IMR-90 (cell line): ENCODE measurements around the gene CDC73. TPM values are rescaled to one million over a fixed set of nuclear protein-coding genes. Genes with fewer than 3 reads are reported as not detected.

Source experiments
- ATAC-seq: fragments of 200-7000 bp; cut with Tn5 transposase; 2 replicates; pipeline ENCODE4 v1.9.1; 2020; ENCODE audit warnings: low read depth, mild to moderate bottlenecking, moderate library complexity
- BruUV-seq: library from RNA; stranded (reverse); fragments of 400-500 nt; replicated peaks from 2 replicates; lab custom pipeline; 2021; lab: Mats Ljungman, UMichigan
- CTCF ChIA-PET: fragments of 300-600 bp; formaldehyde crosslinking; extraction: SDS; loops from one replicate; lab custom pipeline; 2021; ENCODE audit warnings: antibody characterized with exemption; lab: Yijun Ruan, JAX
- POLR2A ChIA-PET: fragments of 300-600 bp; sonication (Branson Sonifier 250); formaldehyde crosslinking; loops from one replicate; lab custom pipeline; 2022; ENCODE audit warnings: antibody characterized with exemption; ENCODE audit not compliant: unreplicated experiment; lab: Charles Lee
- DNase-seq: peaks from one replicate; pipeline ENCODE4 v3.0.0; 2013
- H2AFZ ChIP-seq: replicated peaks from 2 replicates; pipeline ENCODE3; 2013; ENCODE audit warnings: low read length, mild to moderate bottlenecking; ENCODE audit not compliant: poor library complexity
- H2AK5ac ChIP-seq: 2 replicates; pipeline ENCODE4 v1.6.1; 2013; ENCODE audit warnings: low read depth, low read length, inconsistent platforms
- H2AK9ac ChIP-seq: replicated peaks from 2 replicates; pipeline ENCODE3; 2013; ENCODE audit warnings: mild to moderate bottlenecking, low read depth, low read length, moderate library complexity; ENCODE audit not compliant: poor library complexity
- H2BK120ac ChIP-seq: 2 replicates; pipeline ENCODE4 v1.6.1; 2013; ENCODE audit warnings: low read depth, low read length, inconsistent platforms
- H2BK15ac ChIP-seq: 3 replicates; pipeline ENCODE4 v1.6.1; 2013; ENCODE audit warnings: low read depth, low read length, inconsistent platforms
- H2BK20ac ChIP-seq: 2 replicates; pipeline ENCODE4 v1.6.1; 2013; ENCODE audit warnings: low read depth, mild to moderate bottlenecking, inconsistent platforms, low read length, moderate library complexity
- H2BK5ac ChIP-seq: 2 replicates; pipeline ENCODE4 v1.6.1; 2013; ENCODE audit warnings: mild to moderate bottlenecking, low read depth, low read length, inconsistent platforms; ENCODE audit not compliant: poor library complexity, severe bottlenecking
- H3K14ac ChIP-seq: replicated peaks from 2 replicates; pipeline ENCODE4 v1.6.1; 2013; ENCODE audit warnings: low read depth, low read length, inconsistent platforms
- H3K18ac ChIP-seq: 2 replicates; pipeline ENCODE4 v1.6.1; 2013; ENCODE audit warnings: low read depth, low read length, control low read depth
- H3K23ac ChIP-seq: 2 replicates; pipeline ENCODE4 v1.6.1; 2013; ENCODE audit warnings: low read depth, low read length, inconsistent platforms
- H3K27ac ChIP-seq: 2 replicates; pipeline ENCODE4 v1.5.1; 2013; ENCODE audit warnings: mild to moderate bottlenecking, control low read depth, low read length; ENCODE audit not compliant: insufficient read depth
- H3K27me3 ChIP-seq: 2 replicates; pipeline ENCODE4 v1.6.1; 2013; ENCODE audit warnings: low read length; ENCODE audit not compliant: control insufficient read depth, insufficient read depth
- H3K36me3 ChIP-seq: 2 replicates; pipeline ENCODE4 v1.6.1; 2013; ENCODE audit warnings: low read length, mixed read lengths; ENCODE audit not compliant: control insufficient read depth, insufficient read depth
- H3K4ac ChIP-seq: 2 replicates; pipeline ENCODE4 v1.6.1; 2013; ENCODE audit warnings: low read depth, low read length, inconsistent platforms
- H3K4me1 ChIP-seq: 2 replicates; pipeline ENCODE4 v1.6.1; 2013; ENCODE audit warnings: low read length, mixed read lengths; ENCODE audit not compliant: control insufficient read depth, insufficient read depth
- H3K4me2 ChIP-seq: 2 replicates; pipeline ENCODE4 v1.6.1; 2013; ENCODE audit warnings: low read depth, mild to moderate bottlenecking, control low read depth, low read length, moderate library complexity
- H3K4me3 ChIP-seq: 2 replicates; pipeline ENCODE4 v1.5.1; 2013; ENCODE audit warnings: low read depth, mild to moderate bottlenecking, control low read depth, low read length, moderate library complexity; ENCODE audit not compliant: insufficient read depth
- H3K56ac ChIP-seq: 2 replicates; pipeline ENCODE4 v1.6.1; 2013; ENCODE audit warnings: low read length, inconsistent platforms; ENCODE audit not compliant: insufficient read depth; ENCODE audit errors: extremely low read depth
- H3K79me1 ChIP-seq, 2 experiments: 2 replicates each; pipeline ENCODE4 v1.6.1; 2013; ENCODE audit warnings: low read length in 2 of 2, inconsistent platforms in 1 of 2, low read depth in 1 of 2
- H3K9ac ChIP-seq: 2 replicates; pipeline ENCODE4 v1.6.1; 2013; ENCODE audit warnings: low read depth, low read length, control low read depth
- H3K9me1 ChIP-seq: 2 replicates; pipeline ENCODE4 v1.6.1; 2013; ENCODE audit warnings: low read length, inconsistent platforms; ENCODE audit not compliant: insufficient read depth
- H3K9me3 ChIP-seq: 2 replicates; pipeline ENCODE4 v1.6.1; 2013; ENCODE audit warnings: low read length; ENCODE audit not compliant: control insufficient read depth, insufficient read depth
- H4K20me1 ChIP-seq: 2 replicates; pipeline ENCODE4 v1.6.1; 2013; ENCODE audit warnings: low read length, inconsistent platforms; ENCODE audit not compliant: insufficient read depth
- H4K5ac ChIP-seq: 2 replicates; pipeline ENCODE4 v1.6.1; 2013; ENCODE audit warnings: mild to moderate bottlenecking, low read depth, low read length, control low read depth
- H4K8ac ChIP-seq, 2 experiments: 2 replicates each; pipeline ENCODE4 v1.6.1; 2013; ENCODE audit warnings: low read depth in 2 of 2, low read length in 2 of 2, control low read depth in 1 of 2, inconsistent platforms in 1 of 2
- H4K91ac ChIP-seq: 2 replicates; pipeline ENCODE4 v1.6.1; 2013; ENCODE audit warnings: low read depth, low read length, inconsistent platforms; ENCODE audit not compliant: insufficient read depth
- BHLHE40 ChIP-seq: fragments of 150-350 bp; IDR thresholded peaks from 2 replicates; pipeline ENCODE4 v1.6.1; 2016; ENCODE audit warnings: mild to moderate bottlenecking, low read depth, low read length
- CHD1 ChIP-seq: IDR thresholded peaks from 2 replicates; pipeline ENCODE4 v1.6.1; 2012; ENCODE audit warnings: low read depth, low read length, improper control_type of control experiment
- CTCF ChIP-seq: conservative IDR thresholded peaks from 2 replicates; pipeline ENCODE4 v1.5.1; 2012; ENCODE audit warnings: mild to moderate bottlenecking, low read depth, low read length, improper control_type of control experiment
- ELK1 ChIP-seq: fragments of 150-350 bp; IDR thresholded peaks from 2 replicates; pipeline ENCODE4 v1.6.1; 2016; ENCODE audit warnings: low read depth, mild to moderate bottlenecking, low read length, moderate library complexity, borderline replicate concordance
- FOS ChIP-seq: fragments of 150-350 bp; IDR thresholded peaks from 2 replicates; pipeline ENCODE4 v1.6.1; 2016; ENCODE audit warnings: low read depth, low read length
- MAZ ChIP-seq: IDR thresholded peaks from 2 replicates; pipeline ENCODE4 v1.6.1; 2012; ENCODE audit warnings: low read depth, mild to moderate bottlenecking, low read length, improper control_type of control experiment, moderate library complexity, borderline replicate concordance
- MXI1 ChIP-seq: IDR thresholded peaks from 2 replicates; pipeline ENCODE4 v1.6.1; 2012; ENCODE audit warnings: low read depth, mild to moderate bottlenecking, low read length, moderate library complexity, borderline replicate concordance
- RAD21 ChIP-seq: IDR thresholded peaks from 2 replicates; pipeline ENCODE4 v1.6.1; 2012; ENCODE audit warnings: low read length, improper control_type of control experiment
- RCOR1 ChIP-seq: IDR thresholded peaks from 2 replicates; pipeline ENCODE4 v1.6.1; 2012; ENCODE audit warnings: mild to moderate bottlenecking, low read length, improper control_type of control experiment; ENCODE audit not compliant: insufficient replicate concordance
- USF2 ChIP-seq: fragments of 150-350 bp; IDR thresholded peaks from 2 replicates; pipeline ENCODE4 v1.6.1; 2017; ENCODE audit warnings: mild to moderate bottlenecking, antibody characterized with exemption, low read length, low read depth
- WGBS, 2 experiments: methylation state at CpG; one replicate each; pipeline versions ENCODE4 v1.1.5 to v1.1.7; 2013; ENCODE audit warnings: missing lambda C conversion rate in 2 of 2; ENCODE audit not compliant: insufficient read length in 1 of 2; ENCODE audit errors: extremely low coverage in 2 of 2; 5-methylcytosine and 5-hydroxymethylcytosine counted together
- dilution Hi-C: fragments of 300-500 bp; cut with HindIII; formaldehyde crosslinking; loops from one replicate; pipeline ENCODE4 v1.14.3; 2018; ENCODE audit warnings: low sequenced_read_pairs; ENCODE audit not compliant: unreplicated experiment
- in situ Hi-C: fragments of 300-500 bp; cut with MboI; formaldehyde crosslinking; loops from 3 replicates; pipeline ENCODE4 v1.14.3; 2019; ENCODE audit warnings: low sequenced_read_pairs, inconsistent platforms, mixed read lengths
- intact Hi-C: fragments of 100-400 bp; cut with micrococcal nuclease; formaldehyde crosslinking; loops from 2 replicates; pipeline ENCODE4 v1.10.0; 2022
- polyA plus RNA-seq, 3 experiments: library from polyadenylated mRNA; depleted of rRNA; stranded (reverse); fragments of >200 nt; gene quantifications; 2 replicates each; pipeline ENCODE4 v1.2.3, GENCODE V29; 2012; ENCODE audit warnings: low replicate concordance in 1 of 3
- total RNA-seq: library from RNA; depleted of rRNA; stranded (reverse); fragments of >200 nt; gene quantifications from 2 replicates; pipeline ENCODE4 v1.2.3, GENCODE V29; 2012

CDC73 gene
- total and polyA plus RNA-seq, 2 of the 4 experiments (the other 2 are of a cell fraction): 22.1 to 29.6 TPM

GRCh38 chr1:193185901-193186731 is 64.3 kb downstream of the CDC73 start, which contains the start of gene B3GALT2:
B3GALT2 (minus strand) TSS chr1:193186613; CDS start chr1:193181562, 5,051 bp downstream.
- no peaks in the 10 kb centered on the region for H3K9me1 ChIP-seq
- peak within 1 kb of the TSS; percentile 73 for H3K56ac ChIP-seq
- H3K4me2 ChIP-seq: peak within 1 kb of the TSS; percentile 99
- 60% methylated on average over 1 of the region's 13 CpGs; no CpG with 5 or more reads in 1 of the 2 experiments for WGBS, 2 experiments
- H4K91ac ChIP-seq: peak within 1 kb of the TSS; percentile 46
- peak; percentile 53 for ATAC-seq
- dilution Hi-C loops: no loop called here
- H3K14ac ChIP-seq: peak within 1 kb of the TSS; percentile 68
- peak within 1 kb of the TSS; percentile 8; the same call in 1 of the 3 replicates for H2BK15ac ChIP-seq
- peaks cover 7% of the 10 kb centered on the region for H3K4me1 ChIP-seq
- peak within 1 kb of the TSS; percentile 75 for H3K23ac ChIP-seq
- BruUV-seq: TSS peak; percentile 95
- peaks cover 7% of the 10 kb centered on the region; the same call in 1 of the 2 replicates for H4K20me1 ChIP-seq
- peak within 1 kb of the TSS; percentile 86 for H3K9ac ChIP-seq
- H2AK5ac ChIP-seq: peak within 1 kb of the TSS; percentile 3; the same call in 1 of the 2 replicates
- no peaks in the 10 kb centered on the region for H3K9me3 ChIP-seq
- H2BK20ac ChIP-seq: peak within 1 kb of the TSS; percentile 23; the same call in 1 of the 2 replicates
- ChIA-PET POLR2A (interaction anchor here (0.6 to 0.7 kb wide), 2 partner anchors 110 to 150 kb away, joined by 3 to 4 read pairs; no protein-coding TSS in a partner anchor), CTCF (interaction anchor here (0.6 kb wide), 2 partner anchors 44 to 63 kb away, joined by 3 read pairs; no protein-coding TSS in a partner anchor)
- in situ Hi-C loops: loop anchor here (25.0 kb wide), 2 partner anchors 376 to 1101 kb away; no protein-coding TSS in a partner anchor
- intact Hi-C loops: loop anchor here (2.0 to 10.0 kb wide), 4 partner anchors 221 to 959 kb away; no protein-coding TSS in a partner anchor
- no peaks in the 10 kb centered on the region for H3K27me3 ChIP-seq
- H3K27ac ChIP-seq: peak within 1 kb of the TSS; percentile 81; the same call in 1 of the 2 replicates
- TF ChIP-seq FOS: no peak
- no peak for TF ChIP-seq CHD1
- TF ChIP-seq RCOR1: no peak
- no peak for TF ChIP-seq BHLHE40
- 0 out of 2 replicates have a peak, but pooled peaks have one; percentile 57 for TF ChIP-seq MXI1
- no peak for TF ChIP-seq CTCF
- no peak for TF ChIP-seq ELK1
- TF ChIP-seq RAD21: no peak
- TF ChIP-seq MAZ: no peak
- TF ChIP-seq USF2: peak; percentile 28; the same call in 1 of the 2 replicates
- no peaks in the 10 kb centered on the region for H3K36me3 ChIP-seq
- peaks cover 0 to 40% of the 10 kb centered on the region in 2 experiments; a peak in 2 of 4 replicates for H3K79me1 ChIP-seq
- peak within 1 kb of the TSS; percentile 77 for H4K5ac ChIP-seq
- H4K8ac ChIP-seq: peak within 1 kb of the TSS; percentile 28 to 61; a peak in 3 of 4 replicates
- H3K18ac ChIP-seq: peak within 1 kb of the TSS; percentile 83
- H2BK5ac ChIP-seq: peak within 1 kb of the TSS; percentile 75
- H3K4ac ChIP-seq: peak within 1 kb of the TSS; percentile 62
- H2AFZ ChIP-seq: peak within 1 kb of the TSS; percentile 0
- DNase-seq: peak; percentile 70
- H3K4me3 ChIP-seq: peak within 1 kb of the TSS; percentile 60
- peak within 1 kb of the TSS; percentile 28 for H2BK120ac ChIP-seq
- H2AK9ac ChIP-seq: no peak within 1 kb of the TSS
